ENCODE data around the gene KCNT1.
"Not testable (repeated sequence)": the region's sequence is repeated elsewhere in the genome, so short reads cannot be mapped to it uniquely, and the experiment has no call there.

KCNT1 gene

DNA sequence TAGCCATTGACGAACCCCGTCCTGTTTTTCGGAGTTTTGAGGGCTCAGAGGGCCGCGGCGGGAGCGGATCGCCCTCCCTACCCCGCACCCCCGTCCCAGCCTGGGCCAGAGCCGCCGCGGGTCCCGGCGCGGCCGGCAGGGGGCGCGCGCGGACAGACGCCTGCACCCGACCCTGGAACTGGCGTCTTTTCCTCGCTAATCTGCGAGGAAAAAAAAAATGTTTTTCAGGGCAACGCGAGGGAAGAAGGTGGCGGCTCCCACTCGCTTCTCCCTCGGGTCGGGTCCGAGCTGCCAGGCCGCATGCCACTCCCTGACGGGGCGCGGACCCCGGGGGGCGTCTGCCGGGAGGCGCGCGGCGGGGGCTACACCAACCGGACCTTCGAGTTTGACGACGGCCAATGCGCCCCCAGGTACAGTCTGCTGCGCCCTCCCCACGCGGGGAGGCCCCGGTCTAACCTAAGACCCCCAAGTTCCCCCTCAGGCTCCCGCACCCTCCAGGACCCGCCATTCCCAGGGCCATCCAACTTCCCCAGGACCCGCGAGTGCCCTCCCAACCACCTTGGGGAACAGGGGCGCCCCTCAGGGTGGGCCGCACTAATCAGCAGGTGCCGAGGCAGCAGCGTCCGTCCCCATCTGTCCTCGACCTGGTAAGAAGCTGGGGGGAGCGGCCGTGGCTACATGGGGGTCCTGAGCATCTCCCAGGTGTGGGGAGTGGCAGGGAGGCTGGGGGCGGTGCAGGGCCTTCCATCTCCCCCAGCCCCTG, at the start of gene KCNT1:
KCNT1 (plus strand) TSS at position 227 of the 763 bp plus-strand sequence; CDS start at position 301, 74 bp downstream.
- peak; percentile 31 for DNase-seq

DNA sequence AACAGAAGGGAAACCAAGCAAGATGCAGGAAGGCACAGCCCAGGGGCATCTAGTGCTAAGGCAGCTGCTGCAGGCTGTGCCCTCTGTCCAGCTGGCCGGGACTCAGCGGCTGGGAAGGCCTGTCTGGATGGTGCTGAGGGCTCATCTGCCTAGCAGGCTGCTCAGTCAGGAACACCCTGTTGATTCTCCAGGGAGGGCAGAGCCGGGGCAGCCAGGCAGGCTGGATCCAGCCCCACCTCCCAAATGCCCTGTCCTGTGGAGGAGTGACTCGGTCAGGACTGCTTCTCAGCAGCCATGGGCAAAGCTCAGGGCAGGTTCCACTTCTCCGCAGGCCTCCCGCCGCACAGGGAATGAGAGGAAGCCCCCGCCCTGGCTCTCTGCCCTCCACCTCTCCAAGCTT, 46.7 kb upstream of the KCNT1 start:
- no peak for DNase-seq

DNA sequence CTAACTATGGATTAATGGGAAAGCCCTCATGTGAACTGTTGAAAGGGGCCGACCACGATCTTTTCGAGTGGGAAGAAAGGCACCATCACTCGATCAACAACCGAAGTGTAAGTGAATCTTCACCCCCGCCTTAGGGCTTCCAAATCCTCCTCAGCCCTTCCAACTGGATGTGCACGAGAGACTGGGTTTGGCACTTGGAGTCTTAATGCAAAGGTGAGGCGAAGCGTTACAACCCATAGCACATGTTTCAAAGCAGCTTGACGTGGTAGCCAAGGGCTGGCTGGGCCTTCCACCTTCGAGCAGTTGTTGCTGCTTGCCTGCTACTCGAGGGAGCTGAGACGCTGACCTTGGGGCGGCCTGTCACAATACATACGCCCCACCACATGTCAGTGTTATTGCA, 44.6 kb upstream of the KCNT1 start:
- DNase-seq: no peak

DNA sequence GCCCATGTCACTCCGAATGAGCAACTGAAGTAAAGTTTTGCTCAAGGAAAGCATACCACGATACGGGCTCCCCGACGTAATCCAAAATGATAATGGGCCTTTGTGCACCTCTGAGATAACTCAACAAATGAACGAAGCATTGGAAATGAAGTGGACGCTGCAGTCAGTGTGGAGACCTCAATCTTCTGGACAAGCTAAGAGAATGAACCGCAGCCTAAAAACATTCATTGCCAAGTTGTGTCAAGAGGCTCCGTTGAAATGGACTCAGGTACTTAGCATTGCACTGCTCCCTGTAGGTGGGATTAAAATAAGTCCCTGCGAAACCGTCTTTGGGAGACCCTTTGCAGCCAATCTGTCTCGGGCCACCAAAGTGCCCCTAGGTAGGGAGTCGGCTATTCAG, 42.7 kb upstream of the KCNT1 start:
- DNase-seq: no peak

DNA sequence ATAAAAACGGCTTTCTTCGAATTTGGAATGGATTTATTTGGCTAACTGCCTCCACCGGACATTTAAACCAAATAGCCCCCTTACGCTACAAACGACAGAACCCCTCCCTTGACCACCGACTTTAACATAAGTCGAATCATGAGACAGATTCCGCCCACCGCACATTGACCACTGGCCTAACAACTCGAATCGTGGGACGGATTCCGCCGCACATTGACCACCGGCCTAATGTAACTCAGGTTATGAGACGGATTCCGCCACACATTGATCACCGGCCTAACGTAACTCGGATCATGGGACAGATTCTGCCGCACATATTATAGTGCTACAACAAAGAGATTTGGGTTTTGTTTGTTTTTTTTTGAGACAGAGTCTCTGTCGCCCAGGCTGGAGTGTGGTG, 41.6 kb upstream of the KCNT1 start:
- DNase-seq: no peak

DNA sequence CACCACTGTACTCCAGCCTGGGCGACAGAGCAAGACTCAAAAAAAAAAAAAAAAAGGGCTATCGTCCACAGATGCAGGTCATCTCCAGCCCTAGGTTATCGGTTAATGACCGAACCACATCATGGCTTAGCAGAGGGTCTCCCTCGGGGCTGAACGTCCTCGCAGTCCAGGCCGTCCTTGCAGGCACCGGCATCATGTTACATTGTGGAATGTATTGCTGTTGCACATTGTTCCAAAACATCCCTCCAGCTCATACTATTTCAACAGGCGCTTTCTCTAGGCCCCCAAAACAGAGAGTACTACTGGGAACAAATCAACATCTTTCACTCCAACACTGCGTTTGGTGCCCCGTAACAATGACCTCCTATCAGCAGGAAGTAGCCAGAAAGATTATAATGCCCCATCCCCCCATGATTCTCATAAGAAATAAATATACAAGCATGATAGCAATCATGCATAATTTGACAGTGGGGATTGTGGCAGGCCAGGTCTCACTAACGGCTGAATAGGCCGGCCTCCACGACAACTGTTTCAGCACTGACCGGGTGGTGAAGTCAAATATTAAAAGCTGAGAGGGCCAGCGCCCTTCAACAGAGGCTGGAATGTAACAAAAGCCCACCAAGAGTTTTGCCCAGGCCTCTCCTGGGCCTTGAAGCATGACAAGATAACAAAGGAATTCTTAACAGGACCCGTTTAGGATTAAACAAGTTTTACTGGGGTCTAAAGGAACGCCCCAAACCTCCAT, 40.0 kb upstream of the KCNT1 start:
- no peak for DNase-seq

DNA sequence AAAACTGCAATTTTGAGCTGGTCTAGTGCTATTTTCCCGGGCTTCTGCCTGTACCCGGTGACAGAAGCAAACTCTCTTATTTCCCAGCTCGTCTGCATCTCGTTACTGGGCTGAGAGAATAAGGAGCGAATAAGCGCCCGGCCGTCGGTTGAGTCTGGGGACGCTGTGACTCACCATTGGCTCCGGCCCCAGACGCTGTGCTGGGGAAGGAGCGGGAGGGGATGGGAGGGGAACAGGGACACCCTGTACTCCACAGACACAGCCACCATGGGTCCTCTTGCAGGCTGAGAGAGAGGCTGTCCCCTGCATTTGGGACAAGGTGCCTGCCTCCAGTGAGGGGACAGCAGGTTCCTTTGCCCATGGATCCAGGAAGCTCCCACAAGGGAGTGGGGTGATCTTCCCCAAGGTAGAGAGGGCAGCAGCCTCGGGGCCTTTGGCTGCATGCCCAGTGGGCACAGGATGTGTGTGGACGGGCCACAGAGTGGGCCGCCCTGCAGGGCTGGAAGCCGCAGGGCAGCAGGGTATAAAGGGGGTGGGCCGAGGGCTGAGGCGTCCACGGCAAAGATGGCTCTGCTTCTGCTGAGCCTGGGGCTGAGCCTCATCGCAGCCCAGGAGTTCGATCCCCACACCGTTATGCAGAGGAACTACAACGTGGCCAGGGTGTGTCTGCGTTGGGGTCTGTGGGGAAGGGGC, 39.1 kb upstream of the KCNT1 start, which contains the start of gene LCN9:
LCN9 (plus strand) TSS at position 552 of the 693 bp plus-strand sequence; CDS start at position 565, 13 bp downstream.
- no peak for DNase-seq

DNA sequence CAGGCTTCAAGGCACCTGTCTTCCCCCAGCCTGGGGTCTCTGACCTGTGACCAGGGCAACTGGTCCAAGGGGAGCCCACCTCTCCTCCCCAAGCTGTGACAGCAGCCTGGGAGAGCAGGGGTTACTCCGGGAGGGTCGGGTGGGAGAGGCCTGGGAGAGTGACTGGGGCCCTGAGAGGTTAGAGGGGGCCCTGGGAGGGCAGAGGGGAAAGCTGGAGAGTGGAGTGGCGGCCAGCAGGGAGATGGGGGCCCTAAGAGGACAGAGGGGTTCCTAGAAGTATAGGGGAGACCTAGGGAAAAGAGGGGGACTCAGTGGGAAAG, 38.6 kb upstream of the KCNT1 start:
- no peak for DNase-seq

DNA sequence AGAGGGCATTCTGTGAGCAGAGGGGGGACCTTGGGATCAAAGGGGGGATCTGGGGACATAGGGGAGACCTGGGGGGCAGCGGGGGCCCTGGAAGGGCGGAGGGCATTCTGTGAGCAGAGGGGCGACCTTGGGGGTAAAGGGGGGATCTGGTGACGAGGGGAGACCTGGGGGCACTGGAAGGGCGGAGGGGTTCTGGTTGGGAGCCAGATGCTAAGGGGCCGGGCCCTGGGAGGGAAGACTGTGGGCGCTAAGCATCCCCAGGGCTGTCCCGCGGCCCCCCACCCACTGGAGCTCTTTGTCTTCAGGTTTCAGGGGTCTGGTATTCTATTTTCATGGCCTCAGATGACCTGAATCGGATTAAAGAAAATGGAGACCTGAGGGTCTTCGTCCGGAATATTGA, 38.1 kb upstream of the KCNT1 start:
- DNase-seq: no peak

DNA sequence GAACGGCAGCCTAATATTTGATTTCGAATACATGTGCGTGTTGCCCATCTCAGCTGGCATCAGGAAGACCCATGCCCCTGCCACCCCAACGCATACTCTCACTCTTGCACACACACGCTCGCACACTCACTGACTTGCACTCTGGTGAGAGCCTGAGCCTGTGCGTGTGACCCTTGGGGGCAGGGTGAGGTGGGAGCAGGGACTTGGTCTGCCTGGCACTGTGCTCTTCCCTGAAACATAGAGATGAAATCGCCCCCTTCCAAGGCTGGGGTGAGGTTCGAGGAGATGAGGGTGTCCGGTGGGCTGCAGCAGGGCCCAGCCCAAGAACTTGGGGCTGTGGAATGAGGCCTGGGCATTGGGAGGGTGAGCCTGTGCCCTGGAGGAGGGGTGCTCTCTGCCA, 37.7 kb upstream of the KCNT1 start:
- no peak for DNase-seq

DNA sequence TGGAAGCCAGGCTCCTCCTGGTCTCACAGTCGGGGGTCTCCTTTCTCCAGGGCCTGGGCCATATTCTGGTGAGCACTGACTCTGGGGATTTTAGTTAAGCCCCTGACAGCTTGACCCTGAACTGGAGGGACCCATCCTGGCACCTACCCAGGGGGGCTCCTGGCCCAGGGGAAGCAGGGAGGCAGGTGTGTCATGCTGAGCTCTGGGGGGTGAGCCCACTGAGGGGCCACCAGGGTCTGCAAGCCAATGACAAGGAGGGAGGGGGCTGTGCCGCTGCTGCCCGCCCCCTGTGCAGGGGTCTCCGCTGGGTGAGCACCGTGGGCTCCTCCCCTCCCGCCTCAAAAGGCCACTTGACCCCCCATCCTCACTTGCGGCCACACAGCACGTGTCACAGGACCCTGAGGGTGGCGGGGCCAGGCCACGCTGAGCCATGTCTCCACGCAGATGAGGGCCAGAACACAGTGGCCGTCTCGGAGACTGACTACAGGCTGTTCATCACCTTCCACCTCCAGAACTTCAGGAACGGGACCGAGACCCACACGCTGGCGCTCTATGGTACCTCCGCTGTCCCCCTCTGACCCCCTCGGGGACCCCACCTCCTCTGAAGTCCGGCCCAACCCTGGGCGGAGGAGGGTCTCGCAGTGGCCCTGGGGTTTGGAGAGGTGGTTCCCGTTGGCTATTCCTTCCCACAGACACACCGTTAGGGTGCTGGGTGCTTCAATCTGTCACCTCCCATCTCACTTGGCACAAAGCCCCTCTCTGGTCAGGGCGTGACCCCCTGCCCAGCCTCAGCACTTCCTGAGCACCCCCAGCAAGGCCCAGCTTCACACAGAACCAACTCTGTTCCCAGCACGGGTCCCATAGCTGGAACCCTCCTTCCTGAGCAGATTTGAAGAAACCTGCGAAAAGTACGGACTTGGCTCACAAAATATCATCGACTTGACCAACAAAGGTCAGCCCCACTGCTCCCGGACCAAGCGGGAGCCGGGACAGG, 36.9 kb upstream of the KCNT1 start:
- DNase-seq: no peak

DNA sequence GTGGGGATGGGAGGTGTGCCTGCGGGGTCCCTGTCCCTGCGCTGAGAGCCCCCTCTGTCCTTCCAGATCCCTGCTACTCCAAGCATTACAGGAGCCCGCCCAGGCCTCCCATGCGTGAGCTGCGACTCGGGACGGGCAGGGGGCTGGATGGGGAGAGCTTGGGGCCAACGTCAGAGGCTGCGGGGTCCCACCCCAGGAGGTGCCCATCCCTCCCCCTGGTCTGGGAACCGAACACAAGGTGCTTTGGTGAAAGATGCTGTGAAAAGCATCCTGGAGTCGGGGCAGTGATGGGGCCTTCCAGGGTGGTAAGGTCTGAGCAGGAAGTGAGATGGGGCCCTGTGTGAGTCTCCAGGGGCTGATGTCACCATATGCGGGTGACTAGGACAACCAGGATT, 36.2 kb upstream of the KCNT1 start:
- no peak for DNase-seq

DNA sequence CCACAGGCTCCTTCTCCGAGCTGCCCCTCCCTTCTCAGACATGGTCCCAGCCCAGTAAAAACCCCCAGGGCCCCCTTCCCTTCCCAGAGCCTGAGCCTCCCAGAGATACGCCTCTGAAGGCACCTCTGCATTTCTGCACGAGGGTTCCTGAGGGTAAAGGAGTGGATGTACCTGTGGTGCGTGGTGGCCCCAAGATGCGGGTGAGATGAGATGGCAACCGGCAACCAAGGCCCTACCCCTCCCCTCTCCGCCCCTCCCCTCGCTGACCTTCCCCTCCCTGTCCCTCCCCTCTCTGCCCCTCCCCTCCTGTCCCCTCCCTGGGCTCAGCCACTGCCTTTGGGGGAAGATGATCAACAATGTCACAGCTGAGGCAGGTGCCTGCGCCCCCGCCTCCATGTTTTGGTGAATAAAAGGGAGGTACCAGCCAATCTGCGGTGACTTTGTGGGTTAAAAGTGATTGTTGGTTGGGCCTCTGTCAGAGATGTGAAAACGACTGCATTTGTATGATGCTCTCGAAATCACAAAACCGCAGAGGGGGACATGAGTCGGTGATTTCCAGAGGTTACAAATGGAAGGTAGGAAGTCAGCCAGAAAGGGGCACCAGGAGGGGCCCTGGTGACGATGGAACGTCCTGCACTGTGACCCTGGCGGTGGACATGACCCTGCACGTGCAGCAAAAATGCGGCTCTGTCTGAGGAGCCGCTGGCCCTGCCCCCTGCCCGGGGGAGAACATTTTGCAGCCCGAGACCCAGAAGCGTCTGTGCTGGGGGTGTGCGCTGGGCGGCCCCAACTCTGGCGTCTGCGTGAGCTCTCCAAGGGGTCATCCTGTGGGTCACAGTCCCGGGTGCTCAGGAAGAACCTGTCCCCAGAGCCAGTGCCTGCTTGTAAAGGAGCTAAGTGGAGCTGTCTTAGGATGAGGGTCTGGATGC, 35.2 kb upstream of the KCNT1 start:
- DNase-seq: no peak

DNA sequence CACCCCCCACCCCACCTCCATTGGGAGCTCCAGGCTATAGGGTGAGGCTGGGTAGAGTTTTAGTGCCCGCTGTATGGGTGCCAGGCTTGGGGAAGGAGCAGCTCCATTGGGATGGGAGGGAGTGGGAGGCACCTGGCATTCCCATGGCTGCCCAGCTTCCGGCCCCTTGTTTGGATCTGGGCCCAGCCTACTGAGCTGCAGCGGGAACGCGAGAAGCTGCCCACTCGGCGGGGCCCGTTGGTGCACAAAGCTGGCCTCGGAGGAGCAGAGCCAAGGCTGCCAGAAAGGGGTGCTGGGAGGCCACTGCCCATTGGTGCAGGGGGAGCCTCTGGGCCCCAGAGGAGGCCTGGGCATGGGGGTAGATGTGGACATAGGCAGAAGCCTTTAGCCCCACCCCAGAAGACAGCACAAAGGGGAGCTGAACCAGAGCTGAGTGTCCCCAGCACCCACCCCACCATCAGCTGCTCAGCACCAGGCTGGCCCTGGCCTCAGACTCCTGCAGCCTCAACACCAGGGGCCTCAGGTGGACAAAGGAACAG, 34.5 kb upstream of the KCNT1 start:
- no peak for DNase-seq

DNA sequence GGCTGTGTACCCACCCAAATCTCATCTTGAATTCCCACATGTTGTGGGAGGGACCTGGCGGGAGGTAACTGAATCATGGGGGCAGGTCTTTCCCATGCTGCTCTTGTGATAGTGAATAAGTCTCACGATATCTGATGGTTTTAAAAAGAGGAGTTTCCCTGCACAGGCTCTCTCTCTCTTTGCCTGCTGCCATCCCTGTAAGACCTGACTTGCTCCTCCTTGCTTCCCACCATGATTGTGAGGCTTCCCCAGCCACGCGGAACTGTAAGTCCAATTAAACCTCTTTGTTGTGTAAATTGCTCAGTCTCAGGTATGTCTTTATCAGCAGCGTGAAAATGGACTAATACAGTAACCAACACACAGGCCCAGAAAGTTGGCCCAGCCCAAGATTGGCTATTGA, 33.0 kb upstream of the KCNT1 start:
- DNase-seq: not testable (repeated sequence)

DNA sequence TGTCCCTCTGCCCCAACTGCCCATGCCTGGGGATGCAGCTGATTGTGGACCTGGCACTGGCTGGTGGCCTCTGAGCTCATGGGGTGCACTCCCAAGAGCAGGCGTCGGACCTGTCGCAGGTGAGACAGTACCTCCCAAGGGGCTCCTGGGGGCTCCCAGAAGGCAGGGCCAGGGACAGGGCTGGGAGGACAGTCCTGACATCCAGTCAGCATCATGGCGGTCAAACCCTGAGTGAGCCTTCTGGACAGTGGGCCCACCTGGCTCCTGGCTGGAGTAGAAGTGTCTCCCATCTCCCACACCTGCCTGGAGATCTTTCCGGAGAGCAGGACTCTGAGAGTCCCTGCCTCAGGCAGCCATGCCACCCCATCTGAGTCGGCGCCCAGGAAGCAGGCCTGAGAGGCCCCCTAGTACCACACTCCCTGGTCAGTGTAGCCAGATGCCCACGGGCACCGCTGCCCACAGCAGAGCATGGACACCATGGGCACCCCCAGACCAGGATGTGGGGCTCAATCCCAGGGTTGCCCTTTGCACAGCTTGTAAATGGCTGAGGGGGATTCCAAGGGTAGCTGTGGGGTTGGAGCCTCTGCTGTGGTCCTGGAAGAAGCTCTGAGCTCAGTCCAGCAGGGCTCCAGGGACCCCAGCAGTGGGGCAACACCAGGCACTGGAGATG, 32.2 kb upstream of the KCNT1 start:
- no peak for DNase-seq

DNA sequence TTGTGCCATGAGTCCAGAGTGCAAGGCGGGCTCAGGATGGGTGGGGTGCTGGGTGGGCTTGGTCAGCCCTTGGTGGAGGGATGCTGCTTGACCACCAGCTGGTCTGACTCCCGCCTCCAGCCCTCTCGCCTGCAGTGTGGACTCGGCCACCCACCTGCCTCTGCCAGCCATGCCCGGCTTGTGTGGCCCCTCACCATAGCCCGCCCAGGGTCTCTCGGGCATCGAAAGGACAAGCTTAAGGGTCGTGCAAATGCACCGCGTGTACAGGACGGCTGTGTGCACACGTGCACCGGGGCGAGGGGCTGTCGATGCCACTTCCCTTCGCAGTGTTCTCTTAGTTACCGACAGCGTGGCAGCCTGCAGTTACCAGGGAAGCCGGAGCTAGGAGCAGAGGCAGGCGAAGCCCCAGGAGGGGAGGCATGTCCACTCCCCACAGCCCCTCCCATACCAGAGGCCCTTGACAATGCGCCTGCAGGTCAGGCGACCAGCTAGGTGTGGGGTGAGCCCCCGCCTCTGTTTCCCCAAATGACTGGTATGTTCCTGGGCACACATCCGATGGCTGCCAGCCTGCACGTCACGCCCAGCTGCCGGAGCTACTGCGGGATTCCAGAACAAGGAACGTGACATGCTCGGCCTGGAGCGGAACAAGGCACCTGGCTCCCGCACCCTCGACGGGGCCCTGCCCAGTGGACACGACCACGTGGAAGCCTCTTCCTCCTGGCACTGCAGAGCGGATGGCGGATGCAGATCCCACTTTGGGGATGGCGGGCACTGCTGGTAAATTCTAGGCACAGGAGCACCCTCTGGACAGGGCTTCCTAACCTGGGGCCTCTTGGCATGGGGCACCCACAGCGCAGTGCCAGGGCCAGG, 31.0 kb upstream of the KCNT1 start:
- no peak for DNase-seq

DNA sequence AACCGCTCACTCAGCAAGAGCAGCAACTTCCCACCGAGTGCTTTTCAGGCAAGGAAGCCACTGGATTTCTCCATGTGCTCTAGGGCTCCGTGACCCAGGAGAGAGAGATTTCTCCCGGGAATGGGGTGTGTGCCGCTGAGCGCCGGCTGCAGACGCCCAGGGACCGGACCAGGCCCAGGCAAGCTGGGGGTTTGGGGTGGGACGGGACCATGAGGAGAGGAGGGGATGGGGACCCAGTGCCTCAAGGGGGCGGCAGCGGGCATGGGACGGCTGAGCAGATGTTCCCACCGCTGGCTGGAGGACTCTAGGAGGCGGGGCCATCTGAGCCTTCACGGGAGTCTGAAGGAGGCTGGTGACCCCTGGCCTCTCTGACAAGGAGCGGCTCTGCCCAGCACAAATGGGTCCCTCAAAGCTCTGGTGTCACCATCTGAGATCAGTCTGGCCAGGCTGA, 30.4 kb upstream of the KCNT1 start:
- no peak for DNase-seq

DNA sequence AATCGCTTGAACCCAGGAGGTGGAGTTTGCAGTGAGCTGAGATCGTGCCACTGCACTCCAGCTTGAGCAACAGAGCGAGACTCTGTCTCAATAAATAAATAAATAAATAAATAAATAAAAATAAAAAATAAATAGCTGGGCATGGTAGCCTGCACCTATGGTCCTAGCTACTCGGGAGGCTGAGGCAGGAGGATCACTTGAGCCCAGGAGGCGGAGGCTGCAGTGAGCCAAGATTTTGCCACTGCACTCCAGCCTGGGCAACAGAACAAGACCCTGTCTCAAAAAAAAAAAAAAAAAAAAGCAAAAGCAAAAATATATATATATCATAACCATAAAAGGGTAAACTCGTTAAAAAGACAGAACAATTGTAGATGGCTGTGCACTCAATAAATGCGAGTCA, 29.2 kb upstream of the KCNT1 start:
- DNase-seq: not testable (repeated sequence)

DNA sequence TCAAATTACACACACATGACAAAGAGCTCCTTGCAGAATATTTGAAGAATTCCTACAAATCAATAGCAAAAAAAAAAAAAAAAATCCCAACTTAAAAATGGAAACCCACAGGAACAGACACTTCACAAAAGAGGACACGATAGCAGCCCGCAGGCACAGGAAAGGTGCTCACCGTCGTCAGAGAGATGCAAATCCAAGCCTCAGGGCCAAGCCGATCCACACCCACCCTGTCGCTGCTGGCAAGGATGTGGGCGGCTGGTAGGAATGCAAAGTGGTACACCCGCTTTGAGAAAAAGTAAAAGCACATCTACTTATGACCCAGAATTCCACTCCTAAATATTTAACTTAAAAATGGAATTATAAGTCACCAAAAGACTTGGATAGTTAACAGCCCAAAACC, 28.0 kb upstream of the KCNT1 start:
- no peak for DNase-seq
